A673 (cell line): ENCODE measurements around the gene BGN.

Experiments
- EZH2 ChIP-seq: fragments of 200-600 bp; sonication (generic); IDR thresholded peaks from 2 replicates; pipeline ENCODE4 v1.6.1; 2017; ENCODE audit warnings: borderline replicate concordance, low read depth, mild to moderate bottlenecking, mixed read lengths, antibody characterized with exemption, low read length; ENCODE audit not compliant: poor library complexity, severe bottlenecking
- TF ChIP-seq, protein P1 (sequence below): fragments of 300-800, 200-600 bp; sonication (generic); conservative IDR thresholded peaks from 2 replicates; pipeline ENCODE4 v1.5.1; 2017; ENCODE audit warnings: low read depth, mild to moderate bottlenecking, antibody characterized with exemption, low read length, moderate library complexity, mixed read lengths

DNA sequence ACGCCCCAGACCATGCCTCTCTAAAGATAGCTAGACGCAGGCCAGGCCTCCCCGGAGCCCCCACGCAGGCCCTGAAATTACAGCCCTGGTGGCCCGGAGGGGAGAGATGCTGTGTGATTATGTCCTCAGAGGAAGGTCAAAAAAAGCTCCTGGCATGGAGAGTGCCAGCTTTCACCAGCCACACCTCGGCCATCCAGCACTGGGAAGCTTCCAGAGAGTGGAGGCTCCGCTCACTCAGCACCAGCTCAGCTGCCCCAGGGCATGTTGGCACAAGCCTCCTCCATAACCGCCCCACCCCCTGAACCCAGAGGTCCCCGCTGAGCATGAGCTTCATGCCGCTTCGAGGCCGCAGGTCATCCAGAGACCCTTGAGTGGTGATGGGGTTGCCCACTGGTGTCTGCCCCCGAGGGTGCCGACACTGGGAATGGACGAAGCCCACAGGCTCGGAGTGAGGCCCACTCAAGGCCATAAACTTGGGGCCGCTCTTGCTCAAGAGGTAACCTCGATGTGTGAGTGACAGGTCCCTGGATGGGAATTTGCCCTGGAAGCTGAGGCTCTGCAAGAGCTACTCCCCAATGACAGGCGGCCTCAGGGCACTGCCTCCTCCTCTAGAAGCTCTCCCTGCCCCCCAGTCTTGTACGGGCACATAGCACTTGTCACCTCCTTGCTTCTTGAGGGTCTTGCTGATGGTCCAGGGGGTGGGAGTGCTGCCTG, 4.4 kb upstream of the BGN start:
- TF ChIP-seq, protein P1, sequence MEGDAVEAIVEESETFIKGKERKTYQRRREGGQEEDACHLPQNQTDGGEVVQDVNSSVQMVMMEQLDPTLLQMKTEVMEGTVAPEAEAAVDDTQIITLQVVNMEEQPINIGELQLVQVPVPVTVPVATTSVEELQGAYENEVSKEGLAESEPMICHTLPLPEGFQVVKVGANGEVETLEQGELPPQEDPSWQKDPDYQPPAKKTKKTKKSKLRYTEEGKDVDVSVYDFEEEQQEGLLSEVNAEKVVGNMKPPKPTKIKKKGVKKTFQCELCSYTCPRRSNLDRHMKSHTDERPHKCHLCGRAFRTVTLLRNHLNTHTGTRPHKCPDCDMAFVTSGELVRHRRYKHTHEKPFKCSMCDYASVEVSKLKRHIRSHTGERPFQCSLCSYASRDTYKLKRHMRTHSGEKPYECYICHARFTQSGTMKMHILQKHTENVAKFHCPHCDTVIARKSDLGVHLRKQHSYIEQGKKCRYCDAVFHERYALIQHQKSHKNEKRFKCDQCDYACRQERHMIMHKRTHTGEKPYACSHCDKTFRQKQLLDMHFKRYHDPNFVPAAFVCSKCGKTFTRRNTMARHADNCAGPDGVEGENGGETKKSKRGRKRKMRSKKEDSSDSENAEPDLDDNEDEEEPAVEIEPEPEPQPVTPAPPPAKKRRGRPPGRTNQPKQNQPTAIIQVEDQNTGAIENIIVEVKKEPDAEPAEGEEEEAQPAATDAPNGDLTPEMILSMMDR = no peak
- TF ChIP-seq EZH2 = no peak
